Cortex of kidney (tissue), 1 donor: Measurements from ENCODE around the gene GBP2.
"Not testable (repeated sequence)": the region's sequence is repeated elsewhere in the genome, so short reads cannot be mapped to it uniquely, and the experiment has no call there.

Experiments
- DNase-seq: peaks from one replicate; lab custom pipeline; 2025; lab: John Stamatoyannopoulos, UW

GBP2 gene, protein sequence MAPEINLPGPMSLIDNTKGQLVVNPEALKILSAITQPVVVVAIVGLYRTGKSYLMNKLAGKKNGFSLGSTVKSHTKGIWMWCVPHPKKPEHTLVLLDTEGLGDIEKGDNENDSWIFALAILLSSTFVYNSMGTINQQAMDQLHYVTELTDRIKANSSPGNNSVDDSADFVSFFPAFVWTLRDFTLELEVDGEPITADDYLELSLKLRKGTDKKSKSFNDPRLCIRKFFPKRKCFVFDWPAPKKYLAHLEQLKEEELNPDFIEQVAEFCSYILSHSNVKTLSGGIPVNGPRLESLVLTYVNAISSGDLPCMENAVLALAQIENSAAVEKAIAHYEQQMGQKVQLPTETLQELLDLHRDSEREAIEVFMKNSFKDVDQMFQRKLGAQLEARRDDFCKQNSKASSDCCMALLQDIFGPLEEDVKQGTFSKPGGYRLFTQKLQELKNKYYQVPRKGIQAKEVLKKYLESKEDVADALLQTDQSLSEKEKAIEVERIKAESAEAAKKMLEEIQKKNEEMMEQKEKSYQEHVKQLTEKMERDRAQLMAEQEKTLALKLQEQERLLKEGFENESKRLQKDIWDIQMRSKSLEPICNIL

DNA sequence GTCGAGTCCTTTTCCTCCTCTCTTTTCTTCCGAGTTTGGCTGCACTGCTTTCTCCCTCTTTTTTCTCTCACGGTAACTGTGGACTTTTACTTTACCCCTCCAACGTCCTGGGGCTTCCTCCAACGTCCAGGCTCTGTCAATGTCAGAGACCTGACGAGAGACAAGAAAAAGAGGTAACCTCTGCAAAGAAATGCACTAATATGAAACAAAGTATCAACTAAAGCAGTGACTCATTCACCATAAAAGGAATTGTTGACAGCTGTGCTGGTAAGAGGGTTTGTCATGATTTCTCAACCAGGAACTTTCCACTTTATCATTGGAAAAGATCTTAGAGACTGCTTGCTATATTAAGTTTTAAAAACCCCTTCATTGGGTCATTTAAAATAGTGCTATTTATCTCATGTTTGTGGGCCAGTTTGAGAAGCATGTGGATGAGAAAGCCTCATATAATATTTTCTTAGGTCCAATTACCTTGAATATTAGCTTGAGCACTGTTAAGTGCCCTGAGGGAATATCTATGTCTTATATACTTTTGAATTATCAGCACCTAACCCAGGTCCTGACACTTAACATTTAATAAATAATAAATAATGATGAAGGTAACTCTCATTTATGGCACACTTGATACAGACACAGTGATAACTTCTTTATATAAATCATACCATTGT is at the start of gene GBP2:
Gene GBP2, minus strand, starts transcription at position 202 of the 668 bp plus-strand sequence. CDS start 4,148 bp downstream, outside the sequence.
- DNase-seq = no peak

DNA sequence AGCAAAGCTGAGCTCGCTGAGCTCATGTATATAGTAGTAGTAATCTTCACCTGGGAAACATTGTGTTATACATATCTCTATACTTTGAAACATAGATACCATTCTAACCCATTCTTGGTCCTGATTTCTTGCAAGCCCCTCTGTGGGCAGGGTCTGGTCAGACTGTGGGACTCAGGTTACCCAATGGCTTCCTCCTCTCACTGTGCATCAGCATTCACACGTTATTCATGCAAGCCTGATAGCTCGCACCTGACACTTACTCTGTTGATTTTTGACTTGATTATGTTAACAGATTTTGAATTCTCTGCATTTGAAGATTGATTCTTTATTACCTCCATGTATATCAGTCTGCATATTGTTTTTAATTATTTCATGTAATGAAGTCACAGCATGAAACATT is 48.6 kb upstream of the GBP2 start:
- no peak for DNase-seq

DNA sequence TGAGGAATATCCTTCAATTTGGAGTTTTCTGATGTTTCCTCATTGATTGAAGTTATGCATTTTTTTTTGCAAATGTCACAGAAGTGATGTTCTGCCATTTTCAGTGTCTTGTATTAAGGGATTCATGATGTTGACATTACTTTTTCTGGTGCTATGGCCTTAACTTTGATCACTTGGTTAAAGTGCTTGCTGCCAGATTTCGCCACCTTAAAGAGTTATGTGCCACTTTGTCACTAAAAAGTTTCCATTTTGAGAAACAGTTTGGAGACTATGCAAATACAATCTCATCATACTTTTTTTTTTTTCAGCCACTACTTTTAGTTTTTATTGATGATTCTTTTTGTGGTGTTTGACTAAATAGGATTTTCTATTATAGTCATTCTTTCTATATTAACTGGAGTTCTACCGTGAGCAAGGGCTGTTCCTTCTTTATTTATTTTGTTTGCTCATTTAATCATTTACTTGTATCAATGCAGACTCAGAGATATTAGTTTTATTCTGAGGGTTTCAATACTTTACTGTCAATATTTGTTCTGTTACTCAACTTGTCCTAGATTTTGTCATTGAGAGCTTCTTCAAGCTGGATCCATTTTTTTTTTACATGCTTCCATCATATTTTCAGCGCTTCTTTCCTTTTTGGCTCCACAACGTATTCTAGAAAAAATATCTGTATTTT is 46.7 kb upstream of the GBP2 start:
- no peak for DNase-seq

DNA sequence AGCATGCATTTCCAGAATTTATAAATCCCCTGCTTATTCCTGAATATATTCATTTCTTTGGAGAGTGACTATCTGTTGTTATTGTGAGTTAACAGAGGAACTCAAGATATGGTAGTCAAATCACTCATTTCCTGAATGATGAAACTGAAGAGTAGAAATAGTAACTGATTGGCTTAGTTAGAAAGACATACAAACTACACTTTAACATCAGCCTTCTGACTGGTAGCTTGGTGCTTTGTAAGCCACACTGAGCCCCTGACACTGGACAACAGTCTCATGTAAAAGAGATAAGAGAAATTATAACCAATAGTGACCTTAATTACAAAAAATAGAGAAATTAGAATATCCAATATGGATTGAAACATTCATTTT is 45.1 kb upstream of the GBP2 start:
- no peak for DNase-seq

DNA sequence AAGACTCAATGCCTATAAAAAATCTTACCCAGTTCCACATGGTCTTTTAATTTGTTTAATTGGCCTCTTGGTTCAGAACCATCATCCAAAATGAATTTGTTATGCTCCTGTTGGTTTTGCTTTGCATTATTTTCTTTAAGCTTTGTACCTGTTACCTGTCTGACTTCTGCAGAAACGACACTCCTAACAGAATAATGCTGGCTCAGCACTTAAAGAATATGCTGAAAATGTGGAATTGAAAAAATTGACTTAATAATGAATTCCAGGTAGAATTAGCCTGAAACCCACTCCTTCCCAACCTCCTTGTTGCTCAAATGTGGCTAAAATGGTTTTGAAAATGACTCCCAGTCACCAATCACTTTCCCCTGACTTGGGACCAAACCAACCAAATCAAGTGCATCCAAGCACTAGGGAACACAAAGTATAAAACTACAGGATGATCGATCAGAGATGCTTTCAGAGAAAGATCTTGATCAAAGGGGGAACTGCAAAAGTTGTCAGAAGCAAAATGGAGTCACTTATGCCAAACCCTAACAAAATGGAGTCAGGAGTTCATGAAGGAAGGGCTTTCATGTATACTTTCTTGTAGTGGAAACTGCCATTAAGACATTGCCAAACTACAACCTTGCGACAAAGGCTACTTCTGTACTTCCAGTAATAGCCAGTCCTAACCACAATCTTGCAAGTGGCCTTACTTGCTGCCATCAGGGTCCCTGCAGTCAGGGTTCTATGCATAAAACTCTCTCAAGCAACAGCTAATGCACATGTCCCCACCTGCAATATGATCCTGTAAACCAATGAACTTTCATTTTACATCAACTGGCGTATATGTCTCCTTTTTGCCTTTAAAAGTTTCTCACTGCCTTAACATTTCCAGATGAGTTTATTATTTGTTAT is 44.5 kb upstream of the GBP2 start:
- no peak for DNase-seq

DNA sequence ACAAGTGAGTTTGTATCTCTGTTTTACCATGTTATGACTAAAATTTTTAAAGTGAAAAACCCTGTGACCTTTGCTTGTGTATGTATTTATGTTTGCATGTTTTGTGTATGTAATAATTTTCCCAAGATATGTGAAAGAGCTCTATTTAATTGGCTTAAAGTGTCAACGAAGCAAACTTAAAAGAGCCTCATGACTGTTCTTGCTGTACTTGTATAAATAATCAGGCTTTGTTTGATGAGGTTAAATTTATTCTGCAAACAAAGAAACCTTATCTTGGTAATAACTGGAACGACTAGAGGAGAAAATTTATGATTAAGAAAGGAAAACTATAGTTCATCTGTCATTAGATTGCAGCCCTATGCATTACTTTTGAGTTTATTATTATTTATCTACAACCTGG is 43.3 kb upstream of the GBP2 start:
- no peak for DNase-seq

DNA sequence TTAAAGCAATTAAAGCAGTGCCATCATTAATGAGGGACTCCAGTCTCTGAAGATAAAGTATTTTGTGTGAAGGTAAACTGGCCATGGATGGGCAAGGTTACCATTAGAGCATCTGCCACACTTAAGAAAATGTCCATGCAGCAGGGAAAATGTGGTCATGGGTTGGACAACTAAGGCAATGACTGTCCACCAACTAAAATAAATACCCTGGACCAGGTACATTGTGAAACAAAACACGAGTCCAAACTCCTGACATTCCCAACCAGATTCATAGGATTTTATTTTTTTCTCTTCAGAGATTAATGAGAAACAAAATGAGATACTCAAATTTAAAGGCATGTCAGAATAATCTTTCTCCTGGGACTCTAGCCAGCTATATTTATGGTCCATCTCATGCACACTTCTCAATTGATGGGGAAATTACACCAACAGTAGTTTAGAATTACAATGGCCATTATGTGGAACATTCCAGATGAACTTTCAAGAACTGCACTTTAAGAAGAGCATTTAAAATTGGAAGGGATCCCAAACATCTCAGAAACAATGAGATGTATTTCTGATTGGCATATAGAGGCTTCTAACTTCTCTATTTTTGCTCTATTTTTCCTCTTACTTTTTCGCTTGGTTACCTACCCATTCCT is 41.8 kb upstream of the GBP2 start:
- no peak for DNase-seq

DNA sequence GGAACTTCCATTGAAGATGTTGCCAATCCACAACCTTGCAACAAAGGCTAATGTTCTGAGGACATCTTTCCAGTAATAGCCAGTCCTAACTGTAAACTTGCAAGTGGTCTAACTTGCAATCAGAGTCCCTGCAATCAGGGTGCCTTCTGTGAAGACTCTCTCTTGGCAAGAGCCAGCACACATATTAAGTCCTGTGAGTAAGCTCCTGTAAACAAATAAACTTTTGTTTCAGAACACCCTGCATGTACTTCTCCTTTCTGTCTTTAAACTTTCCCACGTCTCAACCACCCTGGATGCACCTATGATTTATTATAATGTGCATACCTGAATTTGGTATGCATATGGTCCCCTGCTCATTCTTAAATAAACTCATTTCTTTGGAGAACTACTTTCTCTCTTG is 40.8 kb upstream of the GBP2 start:
- DNase-seq = no peak

DNA sequence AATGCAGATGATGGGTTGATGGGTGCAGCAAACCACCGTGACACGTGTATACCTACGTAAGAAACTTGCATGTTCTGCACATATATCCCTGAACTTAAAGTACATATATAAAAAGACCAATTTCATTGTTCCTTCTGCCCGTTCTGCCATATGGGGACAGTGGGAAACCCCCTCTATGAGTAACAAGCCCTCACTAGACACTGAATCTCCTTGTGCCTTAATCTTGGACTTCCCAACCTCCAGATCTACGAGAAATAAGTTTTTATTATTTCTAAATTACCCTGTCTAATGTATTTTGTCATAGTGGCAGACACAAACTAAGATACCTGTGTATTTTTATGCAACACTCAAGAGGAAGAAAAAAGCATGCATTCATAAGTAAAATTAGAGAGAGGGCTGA is 39.9 kb upstream of the GBP2 start:
- no peak for DNase-seq

DNA sequence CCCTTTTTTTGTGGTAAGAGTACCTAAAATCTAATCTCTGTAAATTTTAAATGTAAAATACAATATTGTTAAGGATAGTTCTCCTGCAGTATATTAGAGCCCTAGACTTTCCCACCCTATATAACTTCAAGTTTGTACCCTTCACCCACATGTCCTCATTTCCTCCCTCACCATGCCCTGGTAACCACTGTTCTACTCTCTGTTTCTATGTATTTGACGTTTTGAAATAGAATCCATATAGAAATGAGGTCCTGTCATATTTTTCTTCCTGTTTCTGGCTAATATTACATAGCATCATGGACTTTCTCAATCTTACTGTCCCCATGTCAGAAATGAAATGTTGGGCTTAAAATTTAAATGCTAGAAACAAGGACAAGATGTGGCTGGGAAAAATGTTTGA is 25.1 kb upstream of the GBP2 start:
- no peak for DNase-seq

DNA sequence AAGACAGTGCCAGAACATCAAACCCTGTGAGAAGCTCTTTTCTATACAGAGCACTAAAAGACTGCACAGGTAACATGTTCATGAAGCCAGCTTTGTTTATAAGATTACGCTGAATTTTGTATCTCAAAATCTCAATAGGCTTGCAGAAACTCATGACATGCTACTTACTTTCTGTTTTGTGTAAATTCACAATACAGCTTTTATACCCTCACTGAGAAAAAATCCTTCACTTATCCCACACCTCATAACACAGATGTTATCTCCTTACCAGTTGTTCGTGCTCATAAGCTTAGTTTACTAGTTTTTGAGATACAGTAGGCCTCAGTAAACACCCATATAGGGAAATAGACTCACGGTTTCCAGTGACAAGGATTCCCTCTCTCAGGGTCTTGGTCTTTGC is 24.1 kb upstream of the GBP2 start:
- no peak for DNase-seq

DNA sequence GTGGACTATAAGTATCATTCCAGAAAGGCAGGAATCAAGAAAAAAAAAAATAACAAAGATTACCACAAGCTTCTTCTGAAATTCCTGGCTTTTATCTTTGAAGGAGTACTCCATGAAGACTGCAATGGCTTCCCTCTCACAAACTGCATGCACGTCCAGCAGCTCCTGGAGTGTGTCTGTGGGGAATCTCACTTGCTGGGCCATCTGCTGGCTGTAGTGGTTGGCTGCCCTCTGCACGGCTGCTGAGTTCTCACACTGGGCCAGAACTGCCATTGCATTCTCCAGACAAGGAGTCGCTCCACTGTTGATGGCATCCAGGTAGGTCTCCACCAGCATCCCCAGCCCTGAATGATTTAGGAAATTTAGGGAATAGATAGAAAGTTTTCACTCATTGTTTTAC is 23.3 kb upstream of the GBP2 start:
- no peak for DNase-seq

DNA sequence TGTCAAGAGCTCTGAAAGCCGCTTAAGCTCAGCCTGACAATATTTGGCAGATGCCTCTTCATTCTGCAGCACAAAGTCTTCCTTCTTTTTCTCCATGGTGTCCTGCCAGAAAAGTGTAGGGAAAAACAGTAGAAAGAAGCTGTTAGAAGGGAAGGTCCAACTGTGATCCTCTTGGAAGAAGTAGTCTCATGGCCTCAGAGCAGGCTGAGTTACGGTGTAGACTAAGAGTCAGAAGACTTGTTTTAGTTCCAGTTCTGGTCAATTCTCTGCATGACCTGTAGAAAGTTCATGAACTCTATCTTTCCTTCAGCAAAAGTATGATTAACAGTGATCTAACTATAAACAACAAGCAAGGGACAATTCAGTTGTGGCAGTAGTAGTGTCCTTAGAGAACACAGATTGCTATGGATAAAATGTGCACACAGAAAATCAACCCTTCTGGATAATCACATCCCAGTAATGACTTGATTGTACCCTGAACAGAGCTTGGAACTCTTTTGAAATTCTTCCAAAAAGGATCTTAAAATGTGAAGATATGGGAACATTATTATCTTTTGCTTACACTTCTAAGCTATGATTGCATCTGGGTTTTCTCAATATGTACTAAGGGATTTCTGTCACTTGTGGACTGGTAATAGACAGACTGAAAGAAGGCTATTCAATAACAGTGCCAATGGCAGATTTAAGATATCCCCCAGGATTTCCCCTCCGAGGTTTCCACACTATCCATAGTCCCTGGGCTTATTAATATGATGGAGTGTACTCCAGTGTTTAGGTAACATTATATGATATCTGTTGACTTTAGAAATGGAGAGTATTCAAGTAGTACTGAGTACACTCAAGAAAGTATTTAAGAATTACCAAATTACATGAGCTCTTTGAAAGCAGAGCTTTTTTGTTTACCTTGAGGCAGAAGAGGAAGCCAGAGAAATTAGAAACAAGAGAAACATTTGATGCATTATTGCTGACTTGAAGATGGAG is 22.1 kb upstream of the GBP2 start:
- no peak for DNase-seq

DNA sequence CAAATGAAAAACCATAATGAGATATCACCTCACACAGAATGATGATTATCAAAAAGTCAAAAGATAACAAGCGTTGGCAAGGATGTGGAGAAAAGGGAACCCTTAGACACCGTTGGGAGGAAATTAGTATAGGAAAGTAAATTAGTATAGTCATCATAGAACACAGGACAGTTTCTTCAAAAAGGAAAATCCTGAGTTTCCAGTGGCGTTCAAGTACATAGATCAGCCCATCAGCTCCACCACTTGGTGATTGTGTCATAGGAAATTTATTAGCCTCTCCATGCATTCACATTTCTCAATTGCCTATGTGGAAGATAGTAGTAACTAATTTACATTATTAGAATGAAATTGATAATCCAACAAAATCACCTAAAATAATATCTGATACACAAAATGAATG is 20.8 kb upstream of the GBP2 start:
- no peak for DNase-seq

DNA sequence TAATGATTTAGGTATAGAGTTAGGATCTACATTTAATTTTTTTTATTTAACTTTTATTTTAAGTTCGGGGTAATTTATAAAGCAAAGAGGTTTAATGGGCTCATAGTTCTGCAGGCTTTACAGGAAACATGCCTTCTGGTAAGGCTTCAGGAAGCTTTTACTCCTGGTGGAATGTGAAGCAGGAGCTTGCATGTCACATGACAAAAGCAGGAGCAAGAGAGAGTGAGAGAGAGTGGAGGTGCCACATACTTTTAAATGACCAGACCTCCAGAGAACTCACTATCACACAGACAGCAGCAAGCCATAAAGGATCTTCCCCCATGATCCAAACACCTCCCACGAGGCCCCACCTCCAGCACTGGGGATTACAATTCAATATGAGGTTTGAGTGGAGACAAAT is 17.6 kb upstream of the GBP2 start:
- DNase-seq = no peak

DNA sequence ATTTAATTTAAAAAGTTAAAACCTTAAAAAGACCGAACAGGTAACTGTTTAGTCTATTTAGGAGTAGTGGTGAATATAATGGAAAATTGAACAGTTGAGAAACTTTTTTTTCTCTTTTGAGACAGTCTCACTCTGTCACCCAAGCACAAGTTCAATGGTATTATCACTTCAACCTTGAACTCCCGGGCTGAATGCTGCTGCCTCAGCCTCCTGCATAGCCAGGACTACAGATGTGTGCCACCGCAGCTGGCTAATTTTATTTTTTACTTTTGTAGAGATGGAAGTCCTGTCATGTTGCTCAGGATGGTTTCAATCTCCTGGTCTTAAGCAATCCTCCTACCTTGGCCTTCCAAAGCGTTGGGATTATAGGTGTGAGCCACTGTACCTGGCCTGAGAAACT is 16.2 kb upstream of the GBP2 start:
- no peak for DNase-seq

DNA sequence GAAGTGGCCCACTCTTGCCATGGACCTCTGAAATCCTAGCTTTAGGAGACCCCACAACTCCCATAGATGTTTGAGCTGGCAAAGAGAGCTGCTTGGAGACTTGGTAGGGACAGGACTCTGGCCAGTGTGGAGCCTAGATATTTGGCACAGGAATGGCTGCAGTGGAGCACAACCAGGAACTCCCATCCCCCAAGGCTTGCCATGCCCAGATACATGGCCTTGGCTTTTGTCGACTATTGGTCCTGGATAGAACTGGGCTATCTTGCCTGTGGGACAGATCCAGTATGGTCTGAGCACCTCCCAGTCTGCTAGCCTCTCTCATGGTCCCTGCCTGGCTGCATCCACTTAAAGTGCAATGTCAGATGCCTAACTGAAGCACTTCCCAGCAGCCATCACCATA is 7.8 kb upstream of the GBP2 start:
- DNase-seq = no peak

DNA sequence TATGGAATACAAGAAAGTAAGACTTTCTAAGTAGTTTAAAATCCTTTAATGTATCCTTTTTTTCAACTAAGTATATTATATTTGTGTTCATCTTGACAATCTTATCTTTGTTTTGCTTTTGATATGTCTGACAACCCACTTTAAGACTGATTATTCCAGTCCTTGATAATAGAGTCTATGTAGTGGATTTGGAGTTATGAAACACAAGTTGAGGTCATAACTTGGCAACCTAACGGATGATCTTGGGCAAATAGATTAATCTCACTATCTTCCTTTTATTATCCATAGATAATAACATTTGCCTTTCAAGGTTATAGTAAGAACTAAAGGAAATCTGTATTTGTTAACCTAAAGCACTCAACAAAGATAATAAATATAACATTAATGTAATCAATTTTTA is 4.8 kb upstream of the GBP2 start:
- DNase-seq = no peak

DNA sequence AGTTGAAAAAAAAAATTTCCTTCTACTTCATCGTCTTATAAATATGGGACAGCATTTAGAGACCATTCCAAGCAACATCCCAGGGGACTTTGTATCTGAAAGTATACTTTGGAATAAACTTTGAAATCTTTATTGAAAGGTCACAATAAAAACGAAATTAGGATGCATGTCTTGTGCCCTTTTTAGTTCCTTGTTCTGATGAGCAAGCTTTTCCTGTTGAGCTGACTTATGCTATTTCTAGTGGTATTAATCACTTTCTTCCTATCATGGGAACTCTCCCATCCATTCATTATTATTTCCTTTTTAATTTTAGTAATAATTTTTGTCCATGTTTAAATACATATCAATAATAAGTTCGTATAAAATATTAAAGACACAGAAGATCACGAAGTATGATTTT is 4.0 kb upstream of the GBP2 start:
- no peak for DNase-seq

DNA sequence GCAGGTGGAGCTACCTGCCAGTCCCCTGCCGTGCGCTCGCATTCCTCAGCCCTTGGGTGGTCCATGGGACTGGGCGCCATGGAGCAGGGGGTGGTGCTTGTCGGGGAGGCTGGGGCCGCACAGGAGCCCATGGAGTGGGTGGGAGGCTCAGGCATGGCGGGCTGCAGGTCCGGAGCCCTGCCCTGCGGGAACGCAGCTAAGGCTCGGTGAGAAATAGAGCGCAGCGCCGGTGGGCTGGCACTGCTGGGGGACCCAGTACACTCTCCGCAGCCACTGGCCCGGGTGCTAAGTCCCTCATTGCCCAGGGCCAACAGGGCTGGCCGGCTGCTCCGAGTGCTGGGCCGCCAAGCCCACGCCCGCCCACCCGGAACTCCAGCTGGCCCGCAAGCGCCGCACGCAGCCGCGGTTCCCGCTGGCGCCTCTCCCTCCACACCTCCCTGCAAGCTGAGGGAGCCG is 2.1 kb upstream of the GBP2 start:
- DNase-seq = not testable (repeated sequence)
